Cardiac muscle cell (in vitro differentiated cells and primary cell): Measurements from ENCODE around the gene ASB10. TPM values are rescaled to one million over a fixed set of nuclear protein-coding genes. Genes with fewer than 3 reads are reported as not detected.

ENCODE experiments used
- DNase-seq, 2 donors: peaks; one replicate each; pipeline versions ENCODE4 v3.0.0 to v3.0.0-alpha.2; 2010 to 2017; ENCODE audit warnings: low read depth in 1 of 2, low spot score in 1 of 2
- H3K27ac ChIP-seq: fragments of 200-600 bp; sonication (generic); 2 replicates; pipeline ENCODE4 v1.5.1; 2016
- H3K27me3 ChIP-seq: fragments of 200-600 bp; sonication (generic); 2 replicates; pipeline ENCODE4 v1.6.0; 2016; ENCODE audit warnings: control low read depth
- H3K36me3 ChIP-seq: fragments of 200-600 bp; sonication (generic); 2 replicates; pipeline ENCODE4 v1.5.1; 2016; ENCODE audit warnings: control low read depth
- H3K4me1 ChIP-seq: fragments of 200-600 bp; sonication (generic); 2 replicates; pipeline ENCODE4 v1.8.1; 2017; ENCODE audit warnings: low read depth, mild to moderate bottlenecking, mixed run types
- H3K4me3 ChIP-seq: fragments of 200-600 bp; sonication (generic); 2 replicates; pipeline ENCODE4 v1.5.1; 2016; ENCODE audit warnings: mild to moderate bottlenecking
- H3K9me3 ChIP-seq: fragments of 200-600 bp; sonication (generic); 2 replicates; pipeline ENCODE4 v1.5.1; 2017; ENCODE audit warnings: low read depth, mild to moderate bottlenecking, control low read depth
- polyA plus RNA-seq: library from polyadenylated mRNA; unstranded; fragments of >200 nt; fragmentation: Nextera tagmentation; extraction: Ambion mirVana; gene quantifications from 2 replicates; pipeline ENCODE4 v1.2.1, GENCODE V29; 2016
- total RNA-seq: library from RNA; depleted of rRNA; stranded (reverse); fragments of >200 nt; gene quantifications from 2 replicates; pipeline ENCODE4 v1.2.3, GENCODE V29; 2016
- TF ChIP-seq, protein P1 (sequence below): IDR thresholded peaks from 2 replicates; pipeline ENCODE4 v1.5.1; 2012; ENCODE audit warnings: low read depth, mild to moderate bottlenecking, low read length

Gene ASB10
- total and polyA plus RNA-seq, 2 experiments from 2014 or later = 1.0 TPM; not detected in 1

DNA sequence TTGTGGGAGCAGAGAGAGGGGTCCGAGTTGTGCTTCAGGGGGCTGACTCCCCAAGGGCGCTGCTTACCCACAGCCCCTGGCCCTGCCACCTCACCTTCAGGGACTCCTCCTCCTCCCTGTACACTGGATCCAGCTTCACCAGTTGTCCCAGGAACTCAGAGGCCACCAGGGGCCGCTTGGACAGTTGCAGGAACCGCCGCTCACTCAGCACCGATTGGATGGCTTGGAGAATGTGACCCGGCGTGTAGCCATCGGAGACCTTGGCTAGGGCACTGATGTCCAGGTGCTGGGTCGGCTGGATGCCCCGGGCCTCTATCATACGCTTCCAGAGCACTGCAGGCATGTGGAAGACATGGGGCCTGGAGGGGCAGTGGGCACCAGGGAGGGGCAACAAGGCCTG lies 4.5 kb upstream of the ASB10 start:
- DNase-seq = no peak
- peaks cover 13% of the 10 kb centered on the region for H3K27me3 ChIP-seq
- H3K4me1 ChIP-seq = peaks cover 12% of the 10 kb centered on the region
- TF ChIP-seq, protein P1, sequence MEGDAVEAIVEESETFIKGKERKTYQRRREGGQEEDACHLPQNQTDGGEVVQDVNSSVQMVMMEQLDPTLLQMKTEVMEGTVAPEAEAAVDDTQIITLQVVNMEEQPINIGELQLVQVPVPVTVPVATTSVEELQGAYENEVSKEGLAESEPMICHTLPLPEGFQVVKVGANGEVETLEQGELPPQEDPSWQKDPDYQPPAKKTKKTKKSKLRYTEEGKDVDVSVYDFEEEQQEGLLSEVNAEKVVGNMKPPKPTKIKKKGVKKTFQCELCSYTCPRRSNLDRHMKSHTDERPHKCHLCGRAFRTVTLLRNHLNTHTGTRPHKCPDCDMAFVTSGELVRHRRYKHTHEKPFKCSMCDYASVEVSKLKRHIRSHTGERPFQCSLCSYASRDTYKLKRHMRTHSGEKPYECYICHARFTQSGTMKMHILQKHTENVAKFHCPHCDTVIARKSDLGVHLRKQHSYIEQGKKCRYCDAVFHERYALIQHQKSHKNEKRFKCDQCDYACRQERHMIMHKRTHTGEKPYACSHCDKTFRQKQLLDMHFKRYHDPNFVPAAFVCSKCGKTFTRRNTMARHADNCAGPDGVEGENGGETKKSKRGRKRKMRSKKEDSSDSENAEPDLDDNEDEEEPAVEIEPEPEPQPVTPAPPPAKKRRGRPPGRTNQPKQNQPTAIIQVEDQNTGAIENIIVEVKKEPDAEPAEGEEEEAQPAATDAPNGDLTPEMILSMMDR = no peak
- H3K27ac ChIP-seq = no peak overlapping the region
- H3K4me3 ChIP-seq = no peak overlapping the region
- H3K36me3 ChIP-seq = no peaks in the 10 kb centered on the region
- no peaks in the 10 kb centered on the region for H3K9me3 ChIP-seq

DNA sequence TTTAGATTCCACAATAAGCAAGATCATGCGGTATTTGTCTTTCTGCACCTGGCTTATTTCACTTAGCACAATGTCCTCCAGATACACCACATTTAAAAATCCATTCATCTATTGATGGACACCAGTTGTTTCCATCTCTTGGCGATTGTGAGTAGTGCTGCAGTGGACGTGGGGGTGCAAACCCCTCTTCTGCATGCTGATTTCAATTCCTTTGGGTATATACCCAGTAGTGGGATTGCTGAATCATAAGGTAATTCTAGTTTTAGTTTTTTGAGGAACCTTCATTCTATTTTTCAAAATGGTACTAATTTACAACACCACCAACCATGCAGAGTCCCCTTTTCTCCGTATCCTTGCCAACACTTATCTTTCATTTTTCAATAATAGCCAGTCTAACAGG lies 2.0 kb upstream of the ASB10 start:
- TF ChIP-seq, protein P1 = no peak
- H3K4me1 ChIP-seq = peaks cover 12% of the 10 kb centered on the region

DNA sequence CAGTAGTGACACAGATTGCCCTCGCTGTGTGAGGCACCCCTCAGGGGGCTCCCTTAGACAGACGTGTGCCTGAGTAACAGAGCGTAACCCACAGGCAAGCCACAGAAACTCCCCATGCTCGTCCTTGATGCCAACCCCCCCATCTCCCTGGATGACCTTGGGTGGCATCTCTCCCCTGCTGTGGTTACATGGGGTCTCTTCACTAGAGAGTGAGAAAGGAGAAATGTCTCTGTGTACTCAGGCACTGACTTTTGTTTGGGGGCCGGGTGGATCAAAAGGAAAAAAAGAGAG lies 1.1 kb upstream of the ASB10 start:
- DNase-seq = no peak
- Histone ChIP-seq H3K9me3 (no peaks in the 10 kb centered on the region), H3K36me3 (no peaks in the 10 kb centered on the region), H3K4me3 (no peak overlapping the region), H3K27me3 (peaks cover 8% of the 10 kb centered on the region), H3K27ac (no peak overlapping the region), H3K4me1 (peaks cover 12% of the 10 kb centered on the region)
- TF ChIP-seq, protein P1 = no peak

More for the DNA sequence above, 2.0 kb upstream of the ASB10 start:
- Histone ChIP-seq H3K9me3 (no peaks in the 10 kb centered on the region), H3K27ac (no peak overlapping the region), H3K36me3 (no peaks in the 10 kb centered on the region), H3K4me3 (no peak overlapping the region), H3K27me3 (peaks cover 8% of the 10 kb centered on the region)
- no peak for DNase-seq

DNA sequence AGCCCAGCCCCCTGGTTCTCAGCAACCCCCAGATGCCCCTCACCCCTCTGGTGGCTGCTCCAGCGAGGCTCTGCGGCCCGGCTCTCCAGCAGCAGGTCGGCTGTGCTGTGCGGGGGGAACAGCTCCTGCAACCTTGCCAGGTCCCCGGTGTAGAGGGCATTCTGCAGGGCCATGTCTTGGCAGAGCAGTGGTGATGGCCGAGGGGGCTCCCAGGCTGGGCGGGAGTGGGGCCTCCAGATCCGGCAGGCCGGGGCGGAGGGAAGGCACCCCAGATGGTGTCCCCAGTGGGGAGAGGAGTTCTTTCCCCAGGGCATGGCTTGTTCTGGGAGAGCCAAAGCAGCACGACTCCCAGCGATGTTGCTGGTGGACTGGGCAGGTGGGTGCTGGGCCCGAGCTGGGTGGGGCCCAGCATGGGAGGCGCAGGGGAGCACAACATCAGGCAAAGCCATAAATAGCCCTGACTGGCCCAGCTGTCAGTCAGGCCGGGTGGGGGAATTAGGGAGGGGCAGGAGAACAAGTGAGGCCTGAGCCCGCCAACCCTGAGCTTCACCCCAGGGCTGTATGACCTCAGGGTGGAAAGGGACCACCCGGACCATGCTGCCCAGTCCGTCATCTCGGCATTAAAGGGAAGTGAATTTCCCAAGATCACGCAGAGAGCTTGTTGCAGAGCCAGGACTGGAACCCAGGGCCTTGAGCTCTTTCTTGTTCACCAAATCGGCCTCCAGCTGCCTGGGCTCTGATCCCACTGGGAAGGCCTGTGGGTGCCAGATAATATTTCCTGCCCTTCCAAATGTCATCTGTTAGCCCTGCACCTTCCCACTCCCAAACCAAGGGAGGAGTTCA lies 580 bp upstream of the ASB10 start:
- Histone ChIP-seq H3K4me3 (no peak overlapping the region), H3K27ac (peak overlapping the region; percentile 32), H3K9me3 (no peaks in the 10 kb centered on the region), H3K27me3 (peaks cover 8% of the 10 kb centered on the region), H3K36me3 (no peaks in the 10 kb centered on the region), H3K4me1 (peaks cover 12% of the 10 kb centered on the region)
- no peak for DNase-seq
- TF ChIP-seq, protein P1 = no peak

DNA sequence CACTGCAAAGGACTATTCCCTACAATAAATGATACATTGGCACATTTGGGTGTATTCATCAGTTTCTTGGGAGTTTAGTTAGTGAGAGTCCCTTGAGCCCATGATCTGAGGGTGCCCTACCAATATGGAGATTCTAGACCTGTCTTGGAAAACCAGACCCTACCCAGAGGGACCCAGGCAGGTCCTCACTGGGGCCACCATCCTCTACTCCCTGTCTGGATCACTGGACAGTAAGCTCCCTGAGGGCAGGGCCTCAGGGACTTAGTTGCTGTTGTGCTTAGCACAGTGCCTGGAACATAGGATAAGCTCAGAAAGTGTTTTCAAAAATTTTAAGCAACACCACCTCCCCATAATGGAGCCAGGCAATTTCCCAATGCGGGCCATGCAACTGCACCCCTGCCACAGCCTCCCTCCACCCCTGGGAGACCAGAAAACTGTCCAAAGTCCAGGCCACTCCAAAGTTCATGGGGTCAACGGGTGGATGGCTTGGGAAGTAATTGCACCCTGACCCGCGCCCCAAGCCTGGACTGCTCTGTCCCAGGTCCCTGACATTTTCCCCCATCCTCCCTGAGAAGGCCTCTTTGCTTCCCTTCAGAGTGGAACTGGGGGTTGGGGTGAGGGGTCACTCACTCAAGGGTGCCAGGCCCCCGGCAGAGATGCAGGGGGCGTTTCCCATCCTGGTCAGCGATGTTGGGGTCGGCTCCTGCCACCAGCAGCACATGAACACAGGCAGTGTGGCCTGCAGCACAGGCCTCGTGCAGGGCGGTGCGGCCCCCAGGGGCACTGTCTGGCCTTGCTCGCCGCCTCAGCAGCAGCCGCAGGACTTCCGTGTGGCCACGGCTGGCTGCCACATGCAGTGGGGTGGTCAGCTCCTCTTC lies 1.0 kb downstream of the ASB10 start:
- no peak for DNase-seq
- H3K9me3 ChIP-seq = no peaks in the 10 kb centered on the region
- H3K4me1 ChIP-seq = peaks cover 12% of the 10 kb centered on the region
- H3K27me3 ChIP-seq = peaks cover 6% of the 10 kb centered on the region
- TF ChIP-seq, protein P1 = no peak
- no peak overlapping the region for H3K4me3 ChIP-seq
- H3K36me3 ChIP-seq = no peaks in the 10 kb centered on the region
- no peak overlapping the region for H3K27ac ChIP-seq
